ENCODE results near the gene ARID1B. TPM values are rescaled to one million over a fixed set of nuclear protein-coding genes. Genes with fewer than 3 reads are reported as not detected.

ARID1B gene
- total RNA-seq, 1 donor from 2014 or later = 59.3 TPM

GRCh38 chr6:156912431-156912830 is 135.3 kb downstream of the ARID1B start:
- Mint-ChIP-seq H3K4me3 (ENCODE audit: unreplicated experiment) (no peak overlapping the region), H3K27ac (ENCODE audit: unreplicated experiment) (no peak overlapping the region), H3K36me3 (ENCODE audit: low read depth) (peaks cover 6% of the 10 kb centered on the region), H3K27me3 (ENCODE audit: low read depth) (no peaks in the 10 kb centered on the region), H3K4me1 (ENCODE audit: low read depth) (peaks cover 15% of the 10 kb centered on the region), H3K9me3 (ENCODE audit: low read depth) (no peaks in the 10 kb centered on the region)
- TF ChIP-seq, protein P1, sequence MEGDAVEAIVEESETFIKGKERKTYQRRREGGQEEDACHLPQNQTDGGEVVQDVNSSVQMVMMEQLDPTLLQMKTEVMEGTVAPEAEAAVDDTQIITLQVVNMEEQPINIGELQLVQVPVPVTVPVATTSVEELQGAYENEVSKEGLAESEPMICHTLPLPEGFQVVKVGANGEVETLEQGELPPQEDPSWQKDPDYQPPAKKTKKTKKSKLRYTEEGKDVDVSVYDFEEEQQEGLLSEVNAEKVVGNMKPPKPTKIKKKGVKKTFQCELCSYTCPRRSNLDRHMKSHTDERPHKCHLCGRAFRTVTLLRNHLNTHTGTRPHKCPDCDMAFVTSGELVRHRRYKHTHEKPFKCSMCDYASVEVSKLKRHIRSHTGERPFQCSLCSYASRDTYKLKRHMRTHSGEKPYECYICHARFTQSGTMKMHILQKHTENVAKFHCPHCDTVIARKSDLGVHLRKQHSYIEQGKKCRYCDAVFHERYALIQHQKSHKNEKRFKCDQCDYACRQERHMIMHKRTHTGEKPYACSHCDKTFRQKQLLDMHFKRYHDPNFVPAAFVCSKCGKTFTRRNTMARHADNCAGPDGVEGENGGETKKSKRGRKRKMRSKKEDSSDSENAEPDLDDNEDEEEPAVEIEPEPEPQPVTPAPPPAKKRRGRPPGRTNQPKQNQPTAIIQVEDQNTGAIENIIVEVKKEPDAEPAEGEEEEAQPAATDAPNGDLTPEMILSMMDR (IDR thresholded peaks at IDR 0.05) = no peak
- DNase-seq (ENCODE audit: low spot score) = no peak

GRCh38 chr6:156914181-156914580 is 137.0 kb downstream of the ARID1B start:
- Mint-ChIP-seq H3K4me1 (ENCODE audit: low read depth) (peaks cover 24% of the 10 kb centered on the region), H3K27me3 (ENCODE audit: low read depth) (no peaks in the 10 kb centered on the region), H3K27ac (ENCODE audit: unreplicated experiment) (no peak overlapping the region), H3K36me3 (ENCODE audit: low read depth) (peaks cover 6% of the 10 kb centered on the region), H3K4me3 (ENCODE audit: unreplicated experiment) (no peak overlapping the region), H3K9me3 (ENCODE audit: low read depth) (no peaks in the 10 kb centered on the region)
- TF ChIP-seq, protein P1 (IDR thresholded peaks at IDR 0.05) = no peak
- DNase-seq (ENCODE audit: low spot score) = no peak

- TF ChIP-seq, protein P1 (IDR thresholded peaks at IDR 0.05) = no peak
- Mint-ChIP-seq H3K4me3 (ENCODE audit: unreplicated experiment) (no peak overlapping the region), H3K36me3 (ENCODE audit: low read depth) (peaks cover 6% of the 10 kb centered on the region), H3K4me1 (ENCODE audit: low read depth) (peaks cover 41% of the 10 kb centered on the region), H3K27ac (ENCODE audit: unreplicated experiment) (no peak overlapping the region), H3K9me3 (ENCODE audit: low read depth) (no peaks in the 10 kb centered on the region), H3K27me3 (ENCODE audit: low read depth) (no peaks in the 10 kb centered on the region)
- no peak for DNase-seq (ENCODE audit: low spot score)
Measured at GRCh38 chr6:156916130-156916801, 139.1 kb downstream of the ARID1B start.

- no peak for DNase-seq (ENCODE audit: low spot score)
- Mint-ChIP-seq H3K27me3 (ENCODE audit: low read depth) (no peaks in the 10 kb centered on the region), H3K9me3 (ENCODE audit: low read depth) (no peaks in the 10 kb centered on the region), H3K36me3 (ENCODE audit: low read depth) (peaks cover 6% of the 10 kb centered on the region), H3K4me1 (ENCODE audit: low read depth) (peaks cover 45% of the 10 kb centered on the region), H3K27ac (ENCODE audit: unreplicated experiment) (peak overlapping the region; percentile 1), H3K4me3 (ENCODE audit: unreplicated experiment) (no peak overlapping the region)
- TF ChIP-seq, protein P1 (IDR thresholded peaks at IDR 0.05) = no peak
Measured at GRCh38 chr6:156917213-156917612, 140.0 kb downstream of the ARID1B start.

DNA sequence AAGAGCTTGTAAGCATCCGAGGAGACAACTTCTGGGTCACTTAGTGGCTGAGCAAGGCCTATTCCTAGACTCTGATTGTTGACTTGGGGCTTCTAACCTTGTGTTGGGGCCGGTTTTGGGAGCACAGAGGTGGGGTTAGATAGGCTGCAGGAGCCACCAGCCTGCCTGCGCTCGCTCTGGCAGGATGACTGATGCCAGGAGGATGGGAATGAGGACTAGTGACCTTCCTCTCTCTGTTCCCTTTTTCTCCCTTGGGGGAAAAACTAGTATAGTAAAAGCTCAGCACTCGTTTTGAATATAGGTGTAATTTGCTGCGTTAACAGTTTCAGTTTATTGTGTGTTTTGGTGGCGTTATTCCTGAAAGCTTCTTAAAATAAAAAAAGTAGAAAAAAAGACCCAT is 141.5 kb downstream of the ARID1B start:
- no peak for DNase-seq (ENCODE audit: low spot score)
- Mint-ChIP-seq H3K4me1 (ENCODE audit: low read depth) (peaks cover 47% of the 10 kb centered on the region), H3K9me3 (ENCODE audit: low read depth) (no peaks in the 10 kb centered on the region), H3K27ac (ENCODE audit: unreplicated experiment) (peak overlapping the region; percentile 43), H3K4me3 (ENCODE audit: unreplicated experiment) (no peak overlapping the region), H3K27me3 (ENCODE audit: low read depth) (no peaks in the 10 kb centered on the region), H3K36me3 (ENCODE audit: low read depth) (peaks cover 4% of the 10 kb centered on the region)
- TF ChIP-seq, protein P1 (IDR thresholded peaks at IDR 0.05) = no peak

Data from chondrocyte (in vitro differentiated cells).